ENCODE measurements around the gene DCC.

DCC gene

DNA sequence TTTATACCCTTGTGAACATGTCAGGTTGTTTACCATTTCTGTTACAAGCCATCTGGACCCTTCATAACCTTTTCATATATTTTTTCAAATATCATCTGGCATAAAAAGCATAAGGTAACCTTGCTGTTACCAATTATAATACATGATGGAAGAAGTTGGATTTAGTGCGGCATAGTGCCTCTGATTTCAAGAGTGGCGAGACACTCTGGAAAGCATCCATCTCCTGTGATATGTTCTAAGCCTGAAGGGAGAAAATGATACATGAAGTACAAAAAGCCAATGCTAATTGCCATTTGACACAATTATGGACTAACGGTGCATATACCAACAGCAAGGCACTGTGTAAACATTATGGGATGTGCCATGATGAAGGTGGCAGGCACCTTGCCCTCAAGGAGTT is 75.1 kb downstream of the DCC start:
- no peak for DNase-seq (ENCODE audit: low read depth in 4 of 4, low spot score in 1 of 4)

DNA sequence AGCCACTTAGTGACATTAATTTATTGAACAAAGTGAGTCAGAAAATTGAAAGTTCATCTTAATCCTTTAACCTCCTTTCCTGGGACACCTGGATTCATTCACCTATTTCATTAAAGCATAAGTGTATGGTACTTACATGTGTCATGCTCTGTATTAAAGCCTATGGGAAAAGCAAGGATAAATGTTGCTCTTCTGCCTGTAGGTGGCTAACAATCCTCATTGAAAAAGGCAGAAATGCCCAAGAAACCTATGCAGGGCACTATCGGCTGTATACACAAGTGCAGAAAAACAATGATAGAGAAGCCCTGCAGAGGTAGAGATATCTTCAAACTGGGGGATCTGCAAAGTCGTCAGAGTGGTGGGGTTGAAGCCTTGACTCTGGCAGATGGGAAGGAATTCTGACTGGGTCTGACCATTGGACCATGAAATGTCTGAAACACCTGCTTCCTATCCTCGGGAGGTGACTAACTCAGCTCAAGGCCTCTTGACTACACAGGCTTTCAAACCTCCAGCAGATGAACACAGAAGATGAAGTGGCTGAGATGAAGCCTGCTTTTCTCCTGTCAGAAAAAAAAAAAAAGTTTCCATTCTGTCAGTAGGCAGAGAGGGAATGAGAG is 83.1 kb downstream of the DCC start:
- no peak for DNase-seq (ENCODE audit: low read depth in 4 of 4, low spot score in 1 of 4)

- DNase-seq (ENCODE audit: low read depth in 4 of 4, low spot score in 1 of 4), result no peak
Measured at GRCh38 chr18:52426041-52426440, 86.0 kb downstream of the DCC start.

- no peak for DNase-seq (ENCODE audit: low read depth in 4 of 4, low spot score in 1 of 4)
Measured at GRCh38 chr18:52426462-52426861, 86.5 kb downstream of the DCC start.

DNA sequence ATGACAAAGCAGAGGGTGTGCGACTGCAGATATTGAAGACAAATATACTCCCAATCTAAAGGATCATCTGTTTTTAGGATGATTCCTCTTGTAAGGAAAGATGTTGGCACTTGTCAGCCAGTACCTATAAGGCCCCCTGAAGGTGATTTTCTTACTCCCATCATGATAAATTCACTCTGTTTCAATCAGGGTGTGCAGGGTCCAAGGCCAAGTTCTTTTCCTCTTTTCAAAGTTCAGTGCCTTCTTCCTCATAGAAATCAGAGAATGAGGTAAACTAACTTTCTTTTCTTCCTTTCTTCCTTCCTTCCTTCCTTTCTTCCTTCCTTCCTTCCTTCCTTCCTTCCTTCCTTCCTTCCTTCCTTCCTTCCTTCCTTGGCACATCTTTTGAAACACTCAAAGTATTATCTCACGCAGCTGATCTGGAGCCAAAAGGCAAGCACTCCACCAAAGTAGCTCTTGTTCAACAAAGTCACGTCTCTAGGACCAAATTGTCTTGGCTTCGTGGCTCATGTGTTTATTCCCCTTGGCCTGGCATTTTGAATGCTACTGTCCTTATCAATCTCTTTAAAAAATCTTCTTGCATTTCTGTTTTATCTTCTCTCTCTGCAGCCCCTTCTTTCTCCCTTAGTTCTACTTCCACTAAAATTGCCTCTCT is 87.7 kb downstream of the DCC start:
- DNase-seq (ENCODE audit: low read depth in 4 of 4, low spot score in 1 of 4), result no peak

GRCh38 chr18:52431683-52432082 is 91.7 kb downstream of the DCC start:
- no peak for DNase-seq (ENCODE audit: low read depth in 4 of 4, low spot score in 1 of 4)

DNA sequence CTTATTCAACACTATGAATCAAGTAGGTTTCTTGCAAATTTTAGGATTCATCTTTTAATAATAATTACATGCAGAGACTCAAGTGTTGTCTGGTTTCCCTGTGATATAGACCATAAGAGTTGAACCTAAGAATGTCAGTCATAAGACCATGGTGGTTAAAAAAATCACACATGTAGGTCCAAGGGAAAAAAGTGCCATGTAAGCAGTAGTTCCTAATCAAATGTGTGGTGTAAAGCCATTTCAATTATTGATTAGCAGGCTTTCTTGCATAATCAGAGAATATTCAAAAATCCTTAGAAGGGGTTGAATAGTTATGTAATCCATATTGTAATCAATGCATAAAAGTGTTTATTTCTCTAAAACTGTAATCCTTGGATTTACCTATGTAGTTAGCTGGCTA is 93.8 kb downstream of the DCC start:
- no peak for DNase-seq (ENCODE audit: low read depth in 4 of 4, low spot score in 1 of 4)

DNA sequence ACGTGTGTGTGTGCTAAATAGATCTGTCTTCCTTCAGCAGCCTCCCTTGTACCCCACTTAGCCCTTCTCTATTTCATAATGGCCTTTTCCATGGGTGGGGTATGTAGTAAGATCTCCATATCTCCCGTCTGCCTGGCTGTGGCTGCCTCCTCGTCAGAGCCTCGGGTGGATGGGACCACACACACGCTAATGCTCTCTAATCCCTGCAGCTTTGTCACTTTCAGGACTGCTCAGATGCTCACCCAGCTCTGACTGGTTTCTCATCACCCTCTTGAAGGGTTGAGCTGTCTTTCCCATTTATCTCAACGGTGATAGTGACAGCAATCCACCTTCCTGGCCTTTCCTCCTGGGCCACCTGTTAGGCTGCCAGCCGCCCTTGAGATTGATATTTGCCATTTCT is 95.3 kb downstream of the DCC start:
- DNase-seq (ENCODE audit: low read depth in 4 of 4, low spot score in 1 of 4), result no peak

DNA sequence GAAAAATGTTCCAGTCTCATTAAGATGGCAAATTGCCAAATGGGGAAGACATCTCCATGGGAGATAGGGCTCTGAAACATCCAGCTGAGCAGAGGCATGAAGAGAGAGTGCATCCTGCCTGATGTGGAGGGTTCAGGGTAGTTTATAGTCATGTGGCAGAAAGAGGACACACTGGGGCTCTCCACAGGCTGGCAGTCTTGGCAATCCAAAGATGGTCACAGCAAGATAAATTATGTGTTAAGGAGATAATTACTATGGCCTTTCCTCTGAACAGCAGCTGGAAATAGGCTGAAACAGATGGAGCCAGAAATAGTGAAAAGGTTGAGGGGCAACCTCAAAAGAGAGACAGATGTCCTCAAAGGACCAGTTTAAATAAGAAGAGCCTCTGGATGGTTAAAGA is 97.2 kb downstream of the DCC start:
- DNase-seq (ENCODE audit: low read depth in 4 of 4, low spot score in 1 of 4), result no peak

DNA sequence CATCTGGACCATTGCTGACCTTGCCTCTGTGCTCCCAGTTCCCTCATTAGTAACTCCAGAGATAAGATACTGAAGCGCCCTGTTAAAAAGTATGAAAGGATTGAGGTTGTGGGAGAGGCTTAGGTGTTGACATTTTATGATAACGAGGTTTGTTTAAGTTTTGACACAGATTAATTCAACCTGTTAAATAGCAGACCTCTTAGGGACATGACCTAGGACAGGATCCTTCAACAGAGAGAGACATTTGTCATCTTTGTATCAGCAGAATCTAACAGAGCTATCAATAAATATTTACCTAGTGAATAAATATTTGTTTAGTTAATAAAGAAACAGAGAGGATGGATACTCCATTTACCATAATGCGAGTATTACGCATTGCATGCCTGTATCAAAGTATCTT is 99.5 kb downstream of the DCC start:
- no peak for DNase-seq (ENCODE audit: low read depth in 4 of 4, low spot score in 1 of 4)

GRCh38 chr18:52441794-52442193 is 101.8 kb downstream of the DCC start:
- no peak for DNase-seq (ENCODE audit: low read depth in 4 of 4, low spot score in 1 of 4)

- DNase-seq (ENCODE audit: low read depth in 4 of 4, low spot score in 1 of 4), result no peak
Measured at GRCh38 chr18:52442686-52443085, 102.7 kb downstream of the DCC start.

GRCh38 chr18:52451256-52451655 is 111.3 kb downstream of the DCC start:
- DNase-seq (ENCODE audit: low read depth in 4 of 4, low spot score in 1 of 4), result no peak

- DNase-seq (ENCODE audit: low read depth in 4 of 4, low spot score in 1 of 4), result no peak
Measured at GRCh38 chr18:52451851-52452250, 111.9 kb downstream of the DCC start.

DNA sequence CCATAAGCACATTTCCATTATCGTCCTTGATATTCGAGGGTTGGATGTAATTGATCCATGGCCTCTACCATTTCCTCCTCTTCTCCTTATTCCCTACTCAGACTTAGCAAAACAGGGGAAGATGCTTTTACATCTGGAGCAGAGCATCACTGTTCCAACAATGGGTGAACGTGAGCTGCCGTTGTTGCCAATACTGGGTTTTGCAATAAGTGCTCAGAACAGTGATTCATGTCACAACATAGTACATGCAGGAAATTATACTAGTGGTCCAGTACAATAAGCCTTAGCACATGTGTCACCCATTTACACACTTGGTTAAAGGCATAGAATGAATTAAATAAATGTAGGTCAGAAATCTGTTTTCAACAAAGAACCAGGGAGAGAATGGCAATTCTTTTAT is 112.4 kb downstream of the DCC start:
- no peak for DNase-seq (ENCODE audit: low read depth in 4 of 4, low spot score in 1 of 4)

DNA sequence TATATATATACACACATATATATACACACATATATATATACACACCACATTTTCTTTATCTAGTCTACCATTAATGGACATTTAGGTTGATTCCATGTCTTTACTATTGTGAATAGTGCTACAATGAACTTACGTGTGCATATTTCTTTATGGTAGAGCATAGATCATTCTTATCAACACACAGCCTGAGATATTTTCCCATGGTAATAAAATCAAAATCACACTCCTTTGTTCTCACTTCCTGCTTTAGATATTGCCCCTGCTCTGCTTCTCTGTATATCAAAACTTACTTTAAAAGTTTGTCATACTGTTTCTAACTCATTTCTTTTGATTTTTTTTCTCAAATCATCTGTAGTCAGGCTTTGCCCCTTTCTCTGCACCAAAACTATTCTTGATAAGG is 119.9 kb downstream of the DCC start:
- DNase-seq (ENCODE audit: low read depth in 4 of 4, low spot score in 1 of 4), result no peak

- DNase-seq (ENCODE audit: low read depth in 4 of 4, low spot score in 1 of 4), result no peak
Measured at GRCh38 chr18:52462853-52463252, 122.9 kb downstream of the DCC start.

DNA sequence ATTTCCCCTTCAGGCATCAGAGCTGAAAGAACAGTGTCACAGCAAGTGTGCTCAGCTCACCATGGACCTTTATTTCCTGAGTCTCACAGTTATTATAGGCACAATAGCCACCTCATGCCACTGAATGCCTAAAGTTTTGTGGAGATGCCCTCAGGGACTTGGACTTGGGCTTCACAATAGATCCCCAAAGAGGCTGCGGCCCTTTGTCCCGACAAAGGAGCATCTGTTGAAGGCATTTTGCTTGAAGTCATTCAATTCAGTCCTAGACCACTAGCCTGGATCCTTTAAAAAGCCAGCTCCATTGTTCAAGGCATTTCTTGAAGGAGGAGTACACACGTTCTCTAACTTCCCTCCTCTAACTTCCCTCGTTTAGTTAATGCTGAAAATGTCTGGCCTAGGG is 125.4 kb downstream of the DCC start:
- DNase-seq (ENCODE audit: low read depth in 4 of 4, low spot score in 1 of 4), result no peak

GRCh38 chr18:52468496-52468895 is 128.5 kb downstream of the DCC start:
- DNase-seq (ENCODE audit: low read depth in 4 of 4, low spot score in 1 of 4), result no peak

DNA sequence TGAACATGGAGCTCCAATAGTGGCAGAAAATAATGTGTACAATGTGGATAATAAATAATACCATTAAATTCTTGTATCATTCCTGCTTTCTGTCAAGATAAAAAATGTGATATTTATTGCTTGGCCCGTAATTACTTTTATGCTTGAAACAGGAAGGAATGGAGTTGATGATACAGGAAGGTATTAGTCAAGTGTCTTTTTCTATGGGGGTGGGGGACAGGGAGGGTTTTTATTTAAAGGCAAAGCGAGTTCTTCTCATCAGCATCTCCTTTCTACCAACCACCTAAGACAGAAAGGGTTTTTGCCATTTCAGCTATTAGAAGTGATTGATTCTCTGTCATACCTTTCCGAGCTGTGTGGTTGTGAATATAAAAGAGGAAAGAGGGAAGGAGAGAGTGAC is 135.3 kb downstream of the DCC start:
- no peak for DNase-seq (ENCODE audit: low read depth in 4 of 4, low spot score in 1 of 4)

- no peak for DNase-seq (ENCODE audit: low read depth in 4 of 4, low spot score in 1 of 4)
Measured at GRCh38 chr18:52481116-52481515, 141.1 kb downstream of the DCC start.

- no peak for DNase-seq (ENCODE audit: low read depth in 4 of 4, low spot score in 1 of 4)
Measured at GRCh38 chr18:52484977-52485376, 145.0 kb downstream of the DCC start.

- DNase-seq (ENCODE audit: low read depth in 4 of 4, low spot score in 1 of 4), result no peak
Measured at GRCh38 chr18:52486052-52486451, 146.1 kb downstream of the DCC start.

Data from stimulated activated CD4-positive, alpha-beta T cell treated with anti-CD3 and anti-CD28 coated beads, Interleukin-1b, Interleukin-23, amount 100 ng/mL, for 24 hours (primary cell).